GM12878 (cell line): Measurements from ENCODE around the gene GATA2. TPM values are rescaled to one million over a fixed set of nuclear protein-coding genes. Genes with fewer than 3 reads are reported as not detected.

Experiments used
- ATAC-seq: fragments of 200-7000 bp; cut with Tn5 transposase; 3 replicates; pipeline ENCODE4 v1.9.1; 2020; ENCODE audit warnings: mild to moderate bottlenecking, moderate library complexity
- BruUV-seq: library from RNA; stranded (reverse); fragments of 400-500 nt; replicated peaks from 2 replicates; lab custom pipeline; 2021; lab: Mats Ljungman, UMichigan
- CTCF ChIA-PET: fragments of 300-600 bp; sonication (Branson Sonifier 250); formaldehyde crosslinking; extraction: SDS; loops from one replicate; lab custom pipeline; 2021; ENCODE audit warnings: inconsistent platforms; lab: Yijun Ruan, JAX
- POLR2A ChIA-PET: fragments of 350-600 bp; formaldehyde crosslinking; extraction: SDS; loops from one replicate; lab custom pipeline; 2021; ENCODE audit warnings: inconsistent platforms; lab: Charles Lee
- RAD21 ChIA-PET: fragments of 300-600 bp; sonication (Branson Sonifier 250); formaldehyde crosslinking; loops from one replicate; lab custom pipeline; 2023; ENCODE audit warnings: antibody characterized with exemption; ENCODE audit not compliant: unreplicated experiment; lab: Charles Lee
- SMC1A ChIA-PET: fragments of 300-600 bp; sonication (Branson Sonifier 250); formaldehyde crosslinking; loops from one replicate; lab custom pipeline; 2023; ENCODE audit not compliant: unreplicated experiment, uncharacterized antibody; lab: Charles Lee
- DNase-seq: peaks from one replicate; pipeline ENCODE4 v3.0.0-alpha.2; 2011; ENCODE audit warnings: low read depth, low spot score
- FAIRE-seq: peaks from 3 replicates; lab custom pipeline; 2011; peaks lifted over from hg19 to GRCh38; lab: Jason Lieb, UNC
- H2AFZ ChIP-seq: 2 replicates; pipeline ENCODE4 v1.6.0; 2011; ENCODE audit warnings: low read depth, low read length, control low read depth; ENCODE audit not compliant: control insufficient read depth
- H3K27ac ChIP-seq: 2 replicates; pipeline ENCODE4 v1.5.1; 2011; ENCODE audit warnings: control low read depth; ENCODE audit not compliant: control insufficient read depth, insufficient read depth
- H3K27me3 ChIP-seq, 2 experiments: replicated peaks in 1 of 2; 2 replicates each; pipeline versions ENCODE4 v1.6.0 to v1.6.1; 2011; ENCODE audit warnings: low read length in 1 of 2; ENCODE audit not compliant: control insufficient read depth in 2 of 2, insufficient read depth in 2 of 2
- H3K36me3 ChIP-seq, 2 experiments: 2 replicates each; pipeline ENCODE4 v1.5.1; 2011; ENCODE audit warnings: low read length in 1 of 2; ENCODE audit not compliant: control insufficient read depth in 2 of 2, insufficient read depth in 2 of 2
- H3K4me1 ChIP-seq: 2 replicates; pipeline ENCODE4 v1.6.1; 2011; ENCODE audit warnings: mild to moderate bottlenecking, low read length, moderate library complexity, mixed read lengths; ENCODE audit not compliant: control insufficient read depth, insufficient read depth
- H3K4me2 ChIP-seq: 2 replicates; pipeline ENCODE4 v1.6.0; 2011; ENCODE audit warnings: control low read depth; ENCODE audit not compliant: control insufficient read depth, insufficient read depth
- H3K4me3 ChIP-seq: fragments of 200-600 bp; sonication (generic); 2 replicates; pipeline ENCODE4 v1.5.1; 2016
- H3K79me2 ChIP-seq: 2 replicates; pipeline ENCODE4 v1.6.0; 2011; ENCODE audit warnings: low read length; ENCODE audit not compliant: control insufficient read depth, insufficient read depth
- H3K9ac ChIP-seq: 2 replicates; pipeline ENCODE4 v1.8.0; 2011; ENCODE audit warnings: low read length, control low read depth, mixed read lengths; ENCODE audit not compliant: control insufficient read depth, insufficient read depth
- H3K9me3 ChIP-seq: replicated peaks from 3 replicates; pipeline ENCODE4 v1.5.1; 2011; ENCODE audit warnings: mild to moderate bottlenecking, low read length; ENCODE audit not compliant: control insufficient read depth, insufficient read depth
- H4K20me1 ChIP-seq: 2 replicates; pipeline ENCODE4 v1.6.0; 2011; ENCODE audit not compliant: control insufficient read depth, insufficient read depth
- ATF3 ChIP-seq: IDR thresholded peaks from 2 replicates; pipeline ENCODE4 v1.6.1; 2011; ENCODE audit warnings: low read depth, mild to moderate bottlenecking, low read length, moderate library complexity, borderline replicate concordance; ENCODE audit errors: extremely low read depth
- BCLAF1 ChIP-seq: fragments of 450-650 bp; IDR thresholded peaks from 2 replicates; pipeline ENCODE4 v1.6.1; 2017; ENCODE audit warnings: antibody characterized with exemption, mild to moderate bottlenecking, moderate library complexity
- CBX5 ChIP-seq: sonication (generic); IDR thresholded peaks from 2 replicates; pipeline ENCODE4 v1.6.1; 2016; ENCODE audit warnings: low read depth, moderate library complexity, mild to moderate bottlenecking, inconsistent platforms
- GATAD2B ChIP-seq: fragments of 450-650 bp; conservative IDR thresholded peaks from 2 replicates; pipeline ENCODE4 v1.6.1; 2017; ENCODE audit warnings: low read depth, mild to moderate bottlenecking, moderate library complexity
- HCFC1 ChIP-seq: fragments of 150-350 bp; IDR thresholded peaks from 2 replicates; pipeline ENCODE4 v1.6.1; 2014; ENCODE audit warnings: low read length
- SREBF2 ChIP-seq: IDR thresholded peaks from 2 replicates; pipeline ENCODE4 v1.6.1; 2012; ENCODE audit warnings: mild to moderate bottlenecking, low read length
- TBL1XR1 ChIP-seq: IDR thresholded peaks from 2 replicates; pipeline ENCODE4 v1.6.1; 2012; ENCODE audit warnings: low read depth, low read length, improper control_type of control experiment
- ZBTB4 ChIP-seq: fragments of 450-650 bp; formaldehyde crosslinking; IDR thresholded peaks from 2 replicates; pipeline ENCODE4 v1.4.0; 2022; ENCODE audit warnings: mild to moderate bottlenecking, moderate library complexity
- WGBS: methylation state at CpG from one replicate; pipeline ENCODE4 v1.1.6; 2016; ENCODE audit warnings: low lambda C conversion rate; ENCODE audit not compliant: insufficient replicate concordance, insufficient coverage; ENCODE audit errors: missing lambda C conversion rate; 5-methylcytosine and 5-hydroxymethylcytosine counted together
- in situ Hi-C: fragments of 300-500 bp; cut with MboI; formaldehyde crosslinking; loops from 9 replicates; pipeline ENCODE4 v1.14.3; 2018; ENCODE audit warnings: mixed read lengths
- intact Hi-C: fragments of 100-400 bp; cut with micrococcal nuclease; formaldehyde crosslinking; loops from one replicate; pipeline ENCODE4 v1.14.2; 2022; ENCODE audit not compliant: unreplicated experiment
- polyA plus RNA-seq, 11 experiments: library from polyadenylated mRNA; depleted of rRNA in 4 of 11; unstranded in 6 of 11; stranded (reverse) in 5 of 11; fragments of >200 nt; fragmentation: Nextera tagmentation in 4 of 11; fragmentation: Illumina TruSeq in 1 of 11; extraction: Ambion mirVana in 4 of 11; extraction: Trizol in 1 of 11; gene quantifications; 1 replicate in 1 of 11; 2 replicates in 10 of 11; pipeline versions ENCODE4 v1.2.1 to v1.2.3, GENCODE V29; 2011 to 2016; ENCODE audit warnings: inconsistent platforms in 2 of 11, missing spikeins in 2 of 11, low read depth in 1 of 11
- total RNA-seq, 4 experiments: library from RNA; depleted of rRNA in 3 of 4; stranded (reverse); fragments of >200 nt in 3 of 4; fragmentation: Illumina TruSeq in 1 of 4; extraction: Trizol in 1 of 4; gene quantifications; 2 replicates each; pipeline versions ENCODE4 v1.2.1 to v1.2.3, GENCODE V29; 2013 to 2021

GATA2 gene
- total and polyA plus RNA-seq, 10 of the 15 experiments (the other 5 are each of a cell fraction or from before 2014, with no cell fraction given): 0.56 TPM; not detected in 9

GRCh38 chr3:128537091-128537703 lies 44.2 kb upstream of the GATA2 start:
- ChIA-PET SMC1A (no interaction called here), CTCF (no interaction called here), RAD21 (no interaction called here), POLR2A (no interaction called here)
- Histone ChIP-seq H3K4me1 (no peaks in the 10 kb centered on the region), H3K9me3 (no peaks in the 10 kb centered on the region), H3K4me2 (no peak overlapping the region), H3K27ac (no peak overlapping the region), H3K79me2 (no peaks in the 10 kb centered on the region), H2AFZ (no peak overlapping the region), H4K20me1 (no peaks in the 10 kb centered on the region), H3K9ac (no peak overlapping the region), H3K4me3 (no peak overlapping the region), H3K36me3 (no peaks in the 10 kb centered on the region)
- FAIRE-seq (no peak), DNase-seq (no peak), ATAC-seq (no peak)
- in situ Hi-C loops: no loop called here
- intact Hi-C loops: no loop called here
- BruUV-seq: no TSS peak
- 12% methylated on average over 4 of the region's 4 CpGs for WGBS
- no peak for TF ChIP-seq ATF3
- TF ChIP-seq, all 136 proteins: peak for 0
- H3K27me3 ChIP-seq: peaks cover 0 to 4% of the 10 kb centered on the region in 2 experiments; a peak in 1 of 4 replicates

- WGBS: 11% methylated on average over 9 of the region's 9 CpGs
- Histone ChIP-seq H3K79me2 (no peaks in the 10 kb centered on the region), H3K36me3 (no peaks in the 10 kb centered on the region), H4K20me1 (no peaks in the 10 kb centered on the region), H3K4me2 (no peak overlapping the region), H3K27ac (no peak overlapping the region), H3K9me3 (no peaks in the 10 kb centered on the region), H2AFZ (no peak overlapping the region), H3K9ac (no peak overlapping the region), H3K4me1 (no peaks in the 10 kb centered on the region), H3K4me3 (no peak overlapping the region), H3K27me3 (peaks cover 0 to 5% of the 10 kb centered on the region in 2 experiments; a peak in 1 of 4 replicates)
- SMC1A ChIA-PET: no interaction called here
- in situ Hi-C loops: no loop called here
- POLR2A ChIA-PET: no interaction called here
- no peak for FAIRE-seq
- DNase-seq: no peak
- CTCF ChIA-PET: interaction anchor here (0.6 to 1.5 kb wide), 2 partner anchors 13 to 469 kb away, joined by 3 read pairs; no protein-coding TSS in a partner anchor
- RAD21 ChIA-PET: no interaction called here
- no TSS peak for BruUV-seq
- ATAC-seq: no peak
- intact Hi-C loops: no loop called here
- TF ChIP-seq TBL1XR1 (no peak), HCFC1 (no peak), SREBF2 (no peak), BCLAF1 (no peak), CBX5 (no peak), GATAD2B (no peak), ZBTB4 (CRISPR knock-in tag) (no peak)
Observed at GRCh38 chr3:128532012-128532983, 39.3 kb upstream of the GATA2 start.
